ENCODE results near the gene NT5DC1. TPM values are rescaled to one million over a fixed set of nuclear protein-coding genes. Genes with fewer than 3 reads are reported as not detected.

Gene NT5DC1
- total RNA-seq, 1 experiment from 2014 or later = 63.7 TPM

GRCh38 chr6:116180375-116180774, 79.7 kb downstream of the NT5DC1 start:
- no peaks in the 10 kb centered on the region for H3K36me3 ChIP-seq (ENCODE audit: control insufficient read depth in 1 of 2, insufficient read depth in 2 of 2, low read length in 2 of 2)
- H3K27me3 ChIP-seq (ENCODE audit: insufficient read depth, low read length) = no peaks in the 10 kb centered on the region
- H3K4me3 ChIP-seq (replicated peaks in 1 of 2; ENCODE audit: low read depth in 1 of 2, low read length in 2 of 2) = no peak overlapping the region
- ChIA-PET POLR2A (no interaction called here), RAD21 (ENCODE audit: low non-redundant PET in 1 of 2, low total read pairs in 2 of 2, uncharacterized antibody in 2 of 2, unreplicated experiment in 2 of 2) (no interaction called here), CTCF (no interaction called here)
- DNase-seq (ENCODE audit: low read depth, low spot score) = no peak
- H2AFZ ChIP-seq (ENCODE audit: low read depth, low read length, poor library complexity, severe bottlenecking) = no peak overlapping the region
- 0 out of 4 replicates have a peak, but pooled peaks cover 0 to 3% of the 10 kb centered on the region in 2 experiments for H3K9me3 ChIP-seq (ENCODE audit: control insufficient read depth in 1 of 2, insufficient read depth in 1 of 2, low read depth in 1 of 2, low read length in 2 of 2)
- no peak overlapping the region for H3K27ac ChIP-seq (ENCODE audit: low read depth, low read length)
- no peaks in the 10 kb centered on the region for H3K9me2 ChIP-seq (ENCODE audit: insufficient read depth)
- H3K4me1 ChIP-seq (ENCODE audit: control insufficient read depth in 1 of 2, insufficient read depth in 2 of 2, low read length in 2 of 2) = no peaks in the 10 kb centered on the region
- no peak overlapping the region for H3K9ac ChIP-seq (ENCODE audit: low read length)
- H3K79me2 ChIP-seq (ENCODE audit: insufficient read depth, low read length) = no peaks in the 10 kb centered on the region
- no peak for ATAC-seq
- no peaks in the 10 kb centered on the region for H4K20me1 ChIP-seq (ENCODE audit: insufficient read depth)
- BruUV-seq (replicated peaks) = no TSS peak
- TF ChIP-seq TCF7L2 (IDR thresholded peaks at IDR 0.05; ENCODE audit: borderline replicate concordance, extremely low read depth, insufficient read depth, insufficient read length) (no peak), ELF1 (IDR thresholded peaks at IDR 0.05; ENCODE audit: borderline replicate concordance, low read depth) (no peak), RAD21 (IDR thresholded peaks at IDR 0.05; ENCODE audit: low read depth) (no peak), SIN3A (IDR thresholded peaks at IDR 0.05; ENCODE audit: low read depth) (no peak), POLR2AphosphoS5 (IDR thresholded peaks at IDR 0.05; ENCODE audit: low read depth, low read length) (no peak), SRF (IDR thresholded peaks at IDR 0.05; ENCODE audit: low read depth) (no peak), CBX3 (IDR thresholded peaks at IDR 0.05; ENCODE audit: low read depth) (no peak)
- TF ChIP-seq, protein P1, sequence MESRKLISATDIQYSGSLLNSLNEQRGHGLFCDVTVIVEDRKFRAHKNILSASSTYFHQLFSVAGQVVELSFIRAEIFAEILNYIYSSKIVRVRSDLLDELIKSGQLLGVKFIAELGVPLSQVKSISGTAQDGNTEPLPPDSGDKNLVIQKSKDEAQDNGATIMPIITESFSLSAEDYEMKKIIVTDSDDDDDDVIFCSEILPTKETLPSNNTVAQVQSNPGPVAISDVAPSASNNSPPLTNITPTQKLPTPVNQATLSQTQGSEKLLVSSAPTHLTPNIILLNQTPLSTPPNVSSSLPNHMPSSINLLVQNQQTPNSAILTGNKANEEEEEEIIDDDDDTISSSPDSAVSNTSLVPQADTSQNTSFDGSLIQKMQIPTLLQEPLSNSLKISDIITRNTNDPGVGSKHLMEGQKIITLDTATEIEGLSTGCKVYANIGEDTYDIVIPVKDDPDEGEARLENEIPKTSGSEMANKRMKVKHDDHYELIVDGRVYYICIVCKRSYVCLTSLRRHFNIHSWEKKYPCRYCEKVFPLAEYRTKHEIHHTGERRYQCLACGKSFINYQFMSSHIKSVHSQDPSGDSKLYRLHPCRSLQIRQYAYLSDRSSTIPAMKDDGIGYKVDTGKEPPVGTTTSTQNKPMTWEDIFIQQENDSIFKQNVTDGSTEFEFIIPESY (IDR thresholded peaks at IDR 0.05; ENCODE audit: extremely low read depth, insufficient replicate concordance, low read length) = no peak
- TF ChIP-seq, protein P2, sequence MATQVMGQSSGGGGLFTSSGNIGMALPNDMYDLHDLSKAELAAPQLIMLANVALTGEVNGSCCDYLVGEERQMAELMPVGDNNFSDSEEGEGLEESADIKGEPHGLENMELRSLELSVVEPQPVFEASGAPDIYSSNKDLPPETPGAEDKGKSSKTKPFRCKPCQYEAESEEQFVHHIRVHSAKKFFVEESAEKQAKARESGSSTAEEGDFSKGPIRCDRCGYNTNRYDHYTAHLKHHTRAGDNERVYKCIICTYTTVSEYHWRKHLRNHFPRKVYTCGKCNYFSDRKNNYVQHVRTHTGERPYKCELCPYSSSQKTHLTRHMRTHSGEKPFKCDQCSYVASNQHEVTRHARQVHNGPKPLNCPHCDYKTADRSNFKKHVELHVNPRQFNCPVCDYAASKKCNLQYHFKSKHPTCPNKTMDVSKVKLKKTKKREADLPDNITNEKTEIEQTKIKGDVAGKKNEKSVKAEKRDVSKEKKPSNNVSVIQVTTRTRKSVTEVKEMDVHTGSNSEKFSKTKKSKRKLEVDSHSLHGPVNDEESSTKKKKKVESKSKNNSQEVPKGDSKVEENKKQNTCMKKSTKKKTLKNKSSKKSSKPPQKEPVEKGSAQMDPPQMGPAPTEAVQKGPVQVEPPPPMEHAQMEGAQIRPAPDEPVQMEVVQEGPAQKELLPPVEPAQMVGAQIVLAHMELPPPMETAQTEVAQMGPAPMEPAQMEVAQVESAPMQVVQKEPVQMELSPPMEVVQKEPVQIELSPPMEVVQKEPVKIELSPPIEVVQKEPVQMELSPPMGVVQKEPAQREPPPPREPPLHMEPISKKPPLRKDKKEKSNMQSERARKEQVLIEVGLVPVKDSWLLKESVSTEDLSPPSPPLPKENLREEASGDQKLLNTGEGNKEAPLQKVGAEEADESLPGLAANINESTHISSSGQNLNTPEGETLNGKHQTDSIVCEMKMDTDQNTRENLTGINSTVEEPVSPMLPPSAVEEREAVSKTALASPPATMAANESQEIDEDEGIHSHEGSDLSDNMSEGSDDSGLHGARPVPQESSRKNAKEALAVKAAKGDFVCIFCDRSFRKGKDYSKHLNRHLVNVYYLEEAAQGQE (IDR thresholded peaks at IDR 0.05; ENCODE audit: low read depth) = no peak
- H3K4me2 ChIP-seq (ENCODE audit: low read length) = no peak overlapping the region
- intact Hi-C loops (cut with micrococcal nuclease) = no loop called here
